ENCODE results near the gene CYP26B1. TPM values are rescaled to one million over a fixed set of nuclear protein-coding genes. Genes with fewer than 3 reads are reported as not detected.
"Not testable (repeated sequence)": the region's sequence is repeated elsewhere in the genome, so short reads cannot be mapped to it uniquely, and the experiment has no call there.

CYP26B1 gene
- total RNA-seq, 1 experiment from 2014 or later, result 1.1 TPM

DNA sequence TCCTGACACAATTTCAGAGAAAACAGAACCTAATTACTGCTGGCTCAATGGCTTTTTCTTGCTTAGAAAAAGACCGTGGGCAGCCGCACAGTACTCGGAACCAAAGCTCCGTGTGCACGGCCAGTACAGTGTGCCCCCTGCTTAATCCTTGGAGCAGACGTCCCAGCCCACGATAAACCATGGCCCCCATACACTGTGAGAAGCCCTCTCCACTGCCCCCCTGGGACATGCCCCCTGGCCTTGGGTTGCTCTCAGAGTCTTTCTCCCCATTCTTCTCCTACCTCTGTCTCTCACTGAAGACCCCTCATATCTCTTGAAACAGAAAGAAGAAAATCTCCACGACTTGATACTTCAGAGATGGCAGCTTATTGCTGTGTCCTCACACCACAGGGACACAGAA, 44.0 kb downstream of the CYP26B1 start:
- Histone ChIP-seq H3K4me3 (ENCODE audit: insufficient read depth, low read depth, low read length) (no peak overlapping the region), H3K27me3 (ENCODE audit: control insufficient read depth, insufficient read depth, low read length) (no peaks in the 10 kb centered on the region), H3K36me3 (replicated peaks; ENCODE audit: control insufficient read depth, insufficient read depth, low read length) (no peaks in the 10 kb centered on the region)
- DNase-seq, result no peak

- Histone ChIP-seq H3K4me3 (ENCODE audit: insufficient read depth, low read depth, low read length) (no peak overlapping the region), H3K36me3 (replicated peaks; ENCODE audit: control insufficient read depth, insufficient read depth, low read length) (no peaks in the 10 kb centered on the region), H3K27me3 (ENCODE audit: control insufficient read depth, insufficient read depth, low read length) (no peaks in the 10 kb centered on the region)
- no peak for DNase-seq
These were observed 44.5 kb downstream of the CYP26B1 start for GRCh38 chr2:72103161-72103560.

- no peaks in the 10 kb centered on the region for H3K36me3 ChIP-seq (replicated peaks; ENCODE audit: control insufficient read depth, insufficient read depth, low read length)
- no peak overlapping the region for H3K4me3 ChIP-seq (ENCODE audit: insufficient read depth, low read depth, low read length)
- no peak for DNase-seq
- H3K27me3 ChIP-seq (ENCODE audit: control insufficient read depth, insufficient read depth, low read length), result no peaks in the 10 kb centered on the region
These were observed 48.7 kb downstream of the CYP26B1 start for GRCh38 chr2:72098935-72099334.

GRCh38 chr2:72097276-72097675, 50.4 kb downstream of the CYP26B1 start:
- DNase-seq, result no peak
- Histone ChIP-seq H3K4me3 (ENCODE audit: insufficient read depth, low read depth, low read length) (no peak overlapping the region), H3K27me3 (ENCODE audit: control insufficient read depth, insufficient read depth, low read length) (no peaks in the 10 kb centered on the region), H3K36me3 (replicated peaks; ENCODE audit: control insufficient read depth, insufficient read depth, low read length) (no peaks in the 10 kb centered on the region)

- DNase-seq, result no peak
- Histone ChIP-seq H3K36me3 (replicated peaks; ENCODE audit: control insufficient read depth, insufficient read depth, low read length) (no peaks in the 10 kb centered on the region), H3K27me3 (ENCODE audit: control insufficient read depth, insufficient read depth, low read length) (no peaks in the 10 kb centered on the region), H3K4me3 (ENCODE audit: insufficient read depth, low read depth, low read length) (no peak overlapping the region)
These were observed 51.5 kb downstream of the CYP26B1 start for GRCh38 chr2:72096181-72096580.

DNA sequence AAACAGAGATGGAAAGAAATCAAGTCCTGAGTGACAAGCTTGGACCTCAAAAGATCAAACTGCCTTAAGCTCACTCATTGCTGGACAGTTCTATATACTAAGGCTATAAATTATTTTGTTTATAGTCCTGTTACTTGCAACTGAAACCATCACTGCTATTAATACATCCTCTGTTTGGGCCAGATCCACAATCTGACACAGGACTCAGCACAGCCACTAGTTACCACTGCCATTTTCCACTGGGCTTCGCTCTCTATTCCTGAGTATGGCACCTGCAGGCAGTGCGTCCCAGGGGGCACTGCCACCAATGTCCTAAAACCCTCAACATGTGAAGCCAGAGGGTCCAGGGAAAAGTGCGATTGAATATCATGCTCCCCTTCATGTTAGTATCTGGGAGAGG, 52.3 kb downstream of the CYP26B1 start:
- H3K27me3 ChIP-seq (ENCODE audit: control insufficient read depth, insufficient read depth, low read length), result no peaks in the 10 kb centered on the region
- no peak for DNase-seq
- H3K4me3 ChIP-seq (ENCODE audit: insufficient read depth, low read depth, low read length), result no peak overlapping the region
- no peaks in the 10 kb centered on the region for H3K36me3 ChIP-seq (replicated peaks; ENCODE audit: control insufficient read depth, insufficient read depth, low read length)

DNA sequence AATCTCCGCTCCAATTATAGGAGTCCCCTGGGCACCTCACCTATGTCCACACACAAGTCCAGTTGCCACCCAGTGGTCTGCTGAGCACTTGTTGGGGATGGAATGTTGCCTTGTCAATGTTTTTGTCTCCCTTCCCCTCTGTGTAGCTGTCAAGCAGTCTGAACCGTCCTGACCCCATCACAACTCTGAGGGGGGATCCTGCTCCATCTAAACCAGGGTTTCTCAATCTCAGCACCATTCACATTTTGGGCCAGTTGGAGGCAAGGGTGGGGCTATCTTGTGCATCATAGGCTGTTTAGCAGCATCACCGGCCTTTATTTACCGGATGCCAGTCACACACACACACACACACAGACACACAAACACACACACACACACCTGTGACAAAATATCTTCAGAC, 53.0 kb downstream of the CYP26B1 start:
- Histone ChIP-seq H3K36me3 (replicated peaks; ENCODE audit: control insufficient read depth, insufficient read depth, low read length) (no peaks in the 10 kb centered on the region), H3K27me3 (ENCODE audit: control insufficient read depth, insufficient read depth, low read length) (no peaks in the 10 kb centered on the region), H3K4me3 (ENCODE audit: insufficient read depth, low read depth, low read length) (no peak overlapping the region)
- no peak for DNase-seq

DNA sequence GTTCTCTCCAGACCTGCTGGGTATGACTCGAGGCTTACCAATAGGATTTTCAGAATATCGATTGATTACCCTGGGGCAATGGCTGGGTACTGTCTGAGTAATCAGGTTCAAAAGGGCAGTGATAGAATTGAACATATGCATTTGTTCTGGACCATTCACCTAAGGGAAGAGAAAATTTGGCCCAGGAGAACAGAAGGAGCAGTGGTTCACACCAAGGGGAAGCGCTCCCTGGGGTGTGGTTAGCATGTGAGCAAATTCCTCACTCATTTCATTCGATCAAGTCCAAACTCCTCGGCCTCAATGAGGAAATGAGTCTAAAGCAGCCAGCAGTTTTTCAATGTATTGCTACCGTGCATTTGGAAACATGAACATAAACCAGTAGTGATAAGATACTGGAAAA, 55.6 kb downstream of the CYP26B1 start:
- DNase-seq, result no peak
- no peaks in the 10 kb centered on the region for H3K27me3 ChIP-seq (ENCODE audit: control insufficient read depth, insufficient read depth, low read length)
- H3K36me3 ChIP-seq (replicated peaks; ENCODE audit: control insufficient read depth, insufficient read depth, low read length), result no peaks in the 10 kb centered on the region
- H3K4me3 ChIP-seq (ENCODE audit: insufficient read depth, low read depth, low read length), result no peak overlapping the region

GRCh38 chr2:72090781-72091482, 56.7 kb downstream of the CYP26B1 start:
- Histone ChIP-seq H3K27me3 (ENCODE audit: control insufficient read depth, insufficient read depth, low read length) (no peaks in the 10 kb centered on the region), H3K36me3 (replicated peaks; ENCODE audit: control insufficient read depth, insufficient read depth, low read length) (no peaks in the 10 kb centered on the region), H3K4me3 (ENCODE audit: insufficient read depth, low read depth, low read length) (no peak overlapping the region)
- no peak for DNase-seq

DNA sequence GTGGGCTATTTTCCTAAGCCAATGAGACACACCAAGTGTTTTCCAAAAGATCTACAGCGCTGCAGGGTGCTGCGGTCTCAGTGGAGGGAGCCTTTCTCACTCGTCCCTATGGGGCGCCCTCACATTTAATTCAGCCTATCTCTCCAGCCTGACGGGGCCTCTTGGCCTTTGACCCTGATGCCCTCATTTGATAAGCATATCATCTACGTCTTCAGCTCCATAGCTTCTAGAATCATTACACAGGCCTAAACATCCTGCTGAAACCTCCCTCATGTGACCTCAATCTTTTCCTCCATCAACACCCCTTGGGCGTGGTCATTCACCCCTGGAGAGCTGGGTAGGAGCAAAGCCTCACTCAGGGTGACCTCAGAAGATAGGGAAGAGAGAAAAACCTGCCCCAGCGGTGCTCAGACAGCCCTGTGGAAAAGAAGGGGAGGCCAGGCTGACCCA, 57.4 kb downstream of the CYP26B1 start:
- Histone ChIP-seq H3K4me3 (ENCODE audit: insufficient read depth, low read depth, low read length) (no peak overlapping the region), H3K36me3 (replicated peaks; ENCODE audit: control insufficient read depth, insufficient read depth, low read length) (no peaks in the 10 kb centered on the region), H3K27me3 (ENCODE audit: control insufficient read depth, insufficient read depth, low read length) (no peaks in the 10 kb centered on the region)
- DNase-seq, result no peak

DNA sequence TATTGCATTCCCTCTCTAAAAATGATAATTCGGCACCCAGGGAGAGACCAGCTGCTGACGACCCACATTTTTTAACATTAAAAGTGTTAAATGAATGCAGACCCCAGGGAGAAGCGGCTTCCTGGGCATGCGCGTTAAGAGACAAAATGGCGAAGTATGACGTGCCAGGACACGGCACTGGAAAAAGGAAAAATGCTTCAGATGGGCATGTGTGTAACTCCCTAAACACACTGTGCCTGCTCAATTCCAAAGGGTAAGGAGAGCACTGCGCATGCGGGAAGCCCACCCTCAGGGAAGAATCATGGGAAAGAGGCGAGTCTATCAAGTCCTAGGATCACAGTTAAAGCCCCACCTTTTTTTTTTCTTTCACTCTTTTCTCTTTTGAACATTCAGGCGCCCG, 58.1 kb downstream of the CYP26B1 start:
- no peak overlapping the region for H3K4me3 ChIP-seq (ENCODE audit: insufficient read depth, low read depth, low read length)
- H3K36me3 ChIP-seq (replicated peaks; ENCODE audit: control insufficient read depth, insufficient read depth, low read length), result no peaks in the 10 kb centered on the region
- no peak for DNase-seq
- no peaks in the 10 kb centered on the region for H3K27me3 ChIP-seq (ENCODE audit: control insufficient read depth, insufficient read depth, low read length)

- Histone ChIP-seq H3K36me3 (replicated peaks; ENCODE audit: control insufficient read depth, insufficient read depth, low read length) (no peaks in the 10 kb centered on the region), H3K4me3 (ENCODE audit: insufficient read depth, low read depth, low read length) (no peak overlapping the region), H3K27me3 (ENCODE audit: control insufficient read depth, insufficient read depth, low read length) (no peaks in the 10 kb centered on the region)
- DNase-seq, result no peak
These were observed 58.6 kb downstream of the CYP26B1 start for GRCh38 chr2:72089028-72089427.

- DNase-seq; H3K36me3 ChIP-seq (replicated peaks; ENCODE audit: control insufficient read depth, insufficient read depth, low read length); H3K27me3 ChIP-seq (ENCODE audit: control insufficient read depth, insufficient read depth, low read length); H3K4me3 ChIP-seq (ENCODE audit: insufficient read depth, low read depth, low read length): not testable (repeated sequence)
These were observed 60.6 kb downstream of the CYP26B1 start for GRCh38 chr2:72086871-72087633.

DNA sequence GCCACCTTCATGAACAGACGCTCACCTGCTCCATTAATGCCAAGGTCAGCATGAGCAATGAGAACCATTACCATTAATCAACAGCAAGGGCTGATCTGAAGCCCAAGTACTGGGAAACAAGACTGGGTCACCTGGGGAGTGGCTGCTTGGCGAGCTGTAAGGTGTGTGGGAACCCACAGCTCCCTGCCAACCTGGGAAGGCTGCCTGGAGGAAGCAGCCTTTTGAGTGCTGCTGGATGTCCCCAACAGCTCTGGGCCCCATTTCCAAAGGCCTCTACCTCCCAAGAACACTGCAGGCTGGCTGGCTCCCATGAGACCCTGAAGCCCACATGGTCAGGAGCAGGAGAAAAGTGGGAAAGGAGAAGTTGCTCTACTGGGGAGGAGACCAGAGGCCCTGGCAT, 62.1 kb downstream of the CYP26B1 start:
- H3K36me3 ChIP-seq (replicated peaks; ENCODE audit: control insufficient read depth, insufficient read depth, low read length), result no peaks in the 10 kb centered on the region
- no peak overlapping the region for H3K4me3 ChIP-seq (ENCODE audit: insufficient read depth, low read depth, low read length)
- no peak for DNase-seq
- H3K27me3 ChIP-seq (ENCODE audit: control insufficient read depth, insufficient read depth, low read length), result no peaks in the 10 kb centered on the region

DNA sequence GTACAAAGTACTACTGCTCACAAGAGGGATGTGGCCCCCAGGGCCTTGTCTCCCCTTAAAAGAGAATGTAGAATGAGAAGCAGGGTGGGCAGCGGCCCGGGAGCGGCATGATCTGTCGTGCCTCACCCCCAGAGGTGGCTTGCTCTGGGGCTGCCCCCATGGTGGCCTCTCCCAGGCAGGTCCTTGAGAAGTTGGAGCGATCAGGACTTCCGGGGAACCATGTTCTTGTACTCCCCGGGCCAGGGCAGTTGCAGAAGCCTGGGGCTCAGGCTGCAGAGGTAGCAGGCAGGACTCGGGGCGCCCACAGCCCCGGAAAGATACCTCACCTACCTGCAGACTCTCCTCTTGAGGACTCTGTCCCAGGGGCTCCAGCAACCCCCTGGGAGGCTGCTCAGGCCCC, 62.6 kb downstream of the CYP26B1 start:
- no peak overlapping the region for H3K4me3 ChIP-seq (ENCODE audit: insufficient read depth, low read depth, low read length)
- H3K27me3 ChIP-seq (ENCODE audit: control insufficient read depth, insufficient read depth, low read length), result no peaks in the 10 kb centered on the region
- H3K36me3 ChIP-seq (replicated peaks; ENCODE audit: control insufficient read depth, insufficient read depth, low read length), result no peaks in the 10 kb centered on the region
- no peak for DNase-seq

Measured in H7 (cell line).